NCI-H2171 (cell line): ENCODE data around the gene TLDC2.
A peak's percentile ranks its signal among the peaks of the same experiment; 100 is the strongest.
"Not testable (repeated sequence)": the region's sequence is repeated elsewhere in the genome, so short reads cannot be mapped to it uniquely, and the experiment has no call there.

Experiments used
- DNase-seq: peaks from one replicate; lab custom pipeline; 2025; lab: John Stamatoyannopoulos, UW

Gene TLDC2

GRCh38 chr20:36875702-36876472 is at the start of gene TLDC2:
Gene TLDC2, plus strand, starts transcription at chr20:36876138. Its CDS starts 37 bp downstream, at chr20:36876175.
- no peak for DNase-seq

GRCh38 chr20:36826554-36827244 is 49.2 kb upstream of the TLDC2 start:
- no peak for DNase-seq

GRCh38 chr20:36827541-36828279 is 48.2 kb upstream of the TLDC2 start:
- no peak for DNase-seq

- no peak for DNase-seq
These were observed 44.9 kb upstream of the TLDC2 start for GRCh38 chr20:36830791-36831691.

- DNase-seq: no peak
These were observed 43.1 kb upstream of the TLDC2 start for GRCh38 chr20:36832791-36833190.

- DNase-seq: no peak
These were observed 42.5 kb upstream of the TLDC2 start for GRCh38 chr20:36833275-36834020.

- DNase-seq: no peak
These were observed 40.9 kb upstream of the TLDC2 start for GRCh38 chr20:36835025-36835424.

- peak; percentile 97 for DNase-seq
These were observed 40.3 kb upstream of the TLDC2 start for GRCh38 chr20:36835453-36836198.

GRCh38 chr20:36836591-36837269 is 39.2 kb upstream of the TLDC2 start:
- no peak for DNase-seq

- DNase-seq: not testable (repeated sequence)
These were observed 37.6 kb upstream of the TLDC2 start for GRCh38 chr20:36838376-36838775.

- DNase-seq: no peak
These were observed 36.8 kb upstream of the TLDC2 start for GRCh38 chr20:36839150-36839549.

- DNase-seq: not testable (repeated sequence)
These were observed 34.9 kb upstream of the TLDC2 start for GRCh38 chr20:36841030-36841429.

GRCh38 chr20:36845288-36845971 is 30.5 kb upstream of the TLDC2 start:
- no peak for DNase-seq

GRCh38 chr20:36847009-36847709 is 28.8 kb upstream of the TLDC2 start:
- DNase-seq: no peak

GRCh38 chr20:36847710-36848040 is 28.3 kb upstream of the TLDC2 start:
- no peak for DNase-seq

- DNase-seq: no peak
These were observed 27.8 kb upstream of the TLDC2 start for GRCh38 chr20:36848078-36848660.

GRCh38 chr20:36848677-36849076 is 27.3 kb upstream of the TLDC2 start:
- no peak for DNase-seq
